K562 (cell line): ENCODE results near the gene PRR11. TPM values are rescaled to one million over a fixed set of nuclear protein-coding genes. Genes with fewer than 3 reads are reported as not detected.

Source experiments
- AFF1 ChIP-seq, 2 experiments: fragments of 450-650 bp; IDR thresholded peaks; 2 replicates each; pipeline ENCODE4 v1.6.1; 2018; ENCODE audit warnings: mild to moderate bottlenecking in 2 of 2, low read depth in 1 of 2; ENCODE audit not compliant: partially characterized antibody in 2 of 2
- CBX8 ChIP-seq: fragments of 200-600 bp; sonication (generic); IDR thresholded peaks from 2 replicates; pipeline ENCODE4 v1.6.1; 2012; ENCODE audit warnings: borderline replicate concordance, mixed run types, low read depth, mild to moderate bottlenecking, moderate library complexity, mixed read lengths, low read length, control low read depth, inconsistent platforms; ENCODE audit not compliant: poor library complexity, severe bottlenecking; ENCODE audit errors: extremely low read depth
- FOXJ2 ChIP-seq: fragments of 200-800 bp; sonication (Bioruptor generic); IDR thresholded peaks from 2 replicates; pipeline ENCODE4 v1.6.1; 2016; ENCODE audit warnings: missing genetic modification characterization, missing compliant biosample characterization
- HEY1 ChIP-seq: fragments of 250-450 bp; sonication (Bioruptor Pico); IDR thresholded peaks from 2 replicates; pipeline ENCODE4 v1.5.0; 2020; ENCODE audit warnings: mild to moderate bottlenecking, moderate library complexity, borderline replicate concordance
- KLF6 ChIP-seq: fragments of 250-450 bp; sonication (Bioruptor Pico); IDR thresholded peaks from 2 replicates; pipeline ENCODE4 v1.4.0; 2020; ENCODE audit warnings: mild to moderate bottlenecking, moderate library complexity, borderline replicate concordance
- L3MBTL2 ChIP-seq: fragments of 450-650 bp; IDR thresholded peaks from 2 replicates; pipeline ENCODE4 v1.6.1; 2016; ENCODE audit warnings: mild to moderate bottlenecking, moderate library complexity
- MEF2D ChIP-seq: conservative IDR thresholded peaks from 2 replicates; pipeline ENCODE4 v1.6.1; 2016; ENCODE audit warnings: low read depth, missing genetic modification characterization, missing compliant biosample characterization
- NRF1 ChIP-seq, 2 experiments: fragments of 450-650 bp; IDR thresholded peaks in 1 of 2; conservative IDR thresholded peaks in 1 of 2; 2 replicates each; pipeline ENCODE4 v1.6.1; 2014; ENCODE audit warnings: mild to moderate bottlenecking in 2 of 2
- POLR2AphosphoS2 ChIP-seq: IDR thresholded peaks from 2 replicates; pipeline ENCODE4 v1.6.1; 2012; ENCODE audit warnings: low read length, improper control_type of control experiment
- RBM25 ChIP-seq: fragments of 200-400 bp; formaldehyde crosslinking; IDR thresholded peaks from 2 replicates; pipeline ENCODE4 v1.6.1; 2018; ENCODE audit warnings: low read length, low read depth, moderate library complexity; ENCODE audit not compliant: severe bottlenecking
- RNF219 ChIP-seq: fragments of 250-450 bp; sonication (Bioruptor Pico); IDR thresholded peaks from 2 replicates; pipeline ENCODE4 v1.5.0; 2022; ENCODE audit warnings: mild to moderate bottlenecking
- UBTF ChIP-seq, 2 experiments: IDR thresholded peaks; 2 replicates each; pipeline ENCODE4 v1.6.1; 2012; ENCODE audit warnings: improper control_type of control experiment in 2 of 2, low read depth in 2 of 2, low read length in 2 of 2, borderline replicate concordance in 1 of 2
- ZNF253 ChIP-seq: fragments of 250-450 bp; sonication (Bioruptor Pico); conservative IDR thresholded peaks from 2 replicates; pipeline ENCODE4 v1.6.1; 2021; ENCODE audit warnings: mild to moderate bottlenecking
- ZNF3 ChIP-seq: fragments of 250-450 bp; sonication (Bioruptor Pico); IDR thresholded peaks from 2 replicates; pipeline ENCODE4 v1.5.0; 2021; ENCODE audit warnings: mild to moderate bottlenecking, moderate library complexity
- ZNF511 ChIP-seq: sonication (generic); formaldehyde crosslinking; IDR thresholded peaks from 2 replicates; pipeline ENCODE4 v1.8.0; 2022; ENCODE audit warnings: mild to moderate bottlenecking, missing genetic modification reagents
- polyA plus RNA-seq, 8 experiments: library from polyadenylated mRNA; depleted of rRNA in 4 of 8; stranded (reverse) in 5 of 8; unstranded in 3 of 8; fragments of >200 nt; fragmentation: Nextera tagmentation in 2 of 8; fragmentation: Illumina TruSeq in 1 of 8; extraction: Ambion mirVana in 2 of 8; extraction: Trizol in 1 of 8; gene quantifications; 2 replicates each; pipeline versions ENCODE4 v1.2.1 to v1.2.3, GENCODE V29; 2011 to 2014; ENCODE audit warnings: inconsistent platforms in 1 of 8, missing spikeins in 1 of 8
- total RNA-seq, 7 experiments: library from RNA; depleted of rRNA in 6 of 7; stranded (reverse); fragments of >200 nt in 6 of 7; fragmentation: Illumina TruSeq in 2 of 7; extraction: Trizol in 2 of 7; gene quantifications; 2 replicates each; pipeline versions ENCODE4 v1.2.1 to v1.2.3, GENCODE V29; 2011 to 2021; ENCODE audit warnings: low replicate concordance in 1 of 7

PRR11 gene
- total and polyA plus RNA-seq, 9 of the 15 experiments (the other 6 are each of a cell fraction or from before 2014, with no cell fraction given), result 13.3 to 75.2 (median 46.4) TPM

- TF ChIP-seq CBX8 (no peak), ZNF511 (CRISPR knock-in tag) (peak; percentile 86), KLF6 (CRISPR knock-in tag) (peak; percentile 84; the same call in 1 of the 2 replicates), RBM25 (peak; percentile 46), ZNF253 (CRISPR knock-in tag) (no peak), ZNF3 (CRISPR knock-in tag) (no peak), AFF1 (IDR thresholded peaks at IDR 0.05; ENCODE audit: low read depth in 1 of 2, partially characterized antibody in 2 of 2) (no peak), L3MBTL2 (peak; percentile 93), MEF2D (tag) (0 out of 2 replicates have a peak, but pooled peaks have one; percentile 7), POLR2AphosphoS2 (peak; percentile 51; the same call in 1 of the 2 replicates), FOXJ2 (tag) (no peak), UBTF (IDR thresholded peaks at IDR 0.05; ENCODE audit: borderline replicate concordance in 1 of 2, low read depth in 2 of 2, low read length in 2 of 2) (peak; percentile 71 to 74; a peak in 1 of 4 replicates), NRF1 (conservative IDR thresholded peaks at IDR 0.05 in 1 of 2, IDR thresholded peaks at IDR 0.05 in 1 of 2) (peak; percentile 100), HEY1 (CRISPR knock-in tag) (0 out of 2 replicates have a peak, but pooled peaks have one; percentile 18), RNF219 (CRISPR knock-in tag) (no peak)
Measured at GRCh38 chr17:59106463-59107305, 48.9 kb upstream of the PRR11 start, which contains the start of gene TRIM37 (continued).
